ENCODE data around the gene PHF5A. TPM values are rescaled to one million over a fixed set of nuclear protein-coding genes. Genes with fewer than 3 reads are reported as not detected.
A peak's percentile ranks its signal among the peaks of the same experiment; 100 is the strongest.

The PHF5A gene
- total RNA-seq, 1 donor from 2014 or later = 74.3 TPM

DNA sequence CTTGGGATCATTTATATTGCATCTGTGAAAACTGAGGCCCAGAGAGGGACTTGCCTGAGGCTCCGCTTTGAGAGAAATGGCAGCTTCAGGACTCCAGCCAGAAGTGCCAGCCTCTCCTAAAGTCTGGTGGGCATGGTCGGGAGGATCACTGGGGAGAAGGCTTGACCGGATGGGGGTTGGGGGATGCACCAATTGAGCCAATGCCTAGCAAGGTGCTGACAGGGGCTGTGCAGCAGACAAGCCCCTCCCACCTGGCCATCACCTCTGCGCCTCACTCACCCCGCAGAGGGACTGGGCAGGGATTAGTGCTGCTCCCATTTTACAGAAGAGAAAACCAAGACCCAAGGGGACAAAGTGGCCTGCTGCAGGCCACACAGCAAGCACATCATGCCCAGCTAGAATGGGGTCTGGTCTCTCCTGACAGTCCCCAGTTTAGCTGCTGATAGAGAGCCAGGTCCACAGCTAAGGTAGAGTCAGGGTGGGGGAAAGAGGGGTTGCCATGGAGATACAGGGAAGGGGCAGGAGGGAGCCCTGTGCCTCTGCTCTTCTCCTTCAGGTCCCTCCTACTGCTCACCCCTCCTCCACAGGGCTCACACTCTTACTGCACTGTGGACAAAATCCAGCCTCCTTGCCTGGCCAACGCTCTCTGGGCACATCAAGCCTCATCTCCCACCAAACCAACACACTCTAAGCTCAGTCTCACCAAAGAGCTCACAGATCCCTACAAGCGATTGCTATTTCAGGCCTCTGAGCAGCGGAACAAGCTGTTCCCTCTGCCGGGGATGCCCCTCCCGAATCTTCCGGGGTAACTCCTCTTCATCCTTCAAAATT is 57.3 kb downstream of the PHF5A start:
- Mint-ChIP-seq H3K4me1 (ENCODE audit: low read depth) (peaks cover 21% of the 10 kb centered on the region), H3K27ac (peak overlapping the region; percentile 70), H3K36me3 (ENCODE audit: low read depth) (peaks cover 4% of the 10 kb centered on the region), H3K27me3 (ENCODE audit: low read depth) (no peaks in the 10 kb centered on the region), H3K9me3 (no peaks in the 10 kb centered on the region), H3K4me3 (ENCODE audit: low read depth) (no peak overlapping the region)
- intact Hi-C loops (cut with micrococcal nuclease) = no loop called here
- DNase-seq (ENCODE audit: low spot score) = no peak

DNA sequence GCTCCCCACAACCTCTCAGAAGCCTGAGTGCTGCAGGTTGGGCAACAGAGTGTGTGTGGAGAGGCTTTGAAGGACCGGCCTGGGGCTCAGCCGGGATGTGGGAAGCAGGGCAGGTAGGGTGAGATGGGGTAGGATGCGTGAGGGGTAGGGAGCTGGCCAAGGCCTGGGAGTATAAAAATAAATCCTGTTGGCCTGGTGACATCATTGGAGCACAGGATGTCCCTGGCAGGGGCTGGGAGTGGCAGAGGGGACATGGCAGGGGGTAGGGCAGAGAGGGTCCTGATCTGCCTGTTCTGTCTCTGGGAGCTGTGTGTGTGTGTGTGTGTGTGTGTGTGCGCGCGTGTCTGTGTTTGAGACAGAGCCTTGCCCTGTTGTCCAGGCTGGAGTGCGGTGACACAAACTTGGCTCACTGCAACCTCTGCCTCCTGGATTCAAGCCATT is 58.2 kb downstream of the PHF5A start:
- H3K4me1 Mint-ChIP-seq (ENCODE audit: low read depth) = peaks cover 21% of the 10 kb centered on the region
- intact Hi-C loops (cut with micrococcal nuclease) = no loop called here
- H3K9me3 Mint-ChIP-seq = no peaks in the 10 kb centered on the region
- DNase-seq (ENCODE audit: low spot score) = no peak
- H3K27ac Mint-ChIP-seq = no peak overlapping the region
- no peaks in the 10 kb centered on the region for H3K36me3 Mint-ChIP-seq (ENCODE audit: low read depth)
- no peak overlapping the region for H3K4me3 Mint-ChIP-seq (ENCODE audit: low read depth)
- H3K27me3 Mint-ChIP-seq (ENCODE audit: low read depth) = no peaks in the 10 kb centered on the region

Other genes with a start within 250 kb of the PHF5A start
- 0.11 and 0.62 TPM in 2 replicates for gene CHADL, start 227.8 kb downstream of the PHF5A start, total RNA-seq
- gene RANGAP1, start 182.5 kb downstream of the PHF5A start, total RNA-seq = 189 and 192 TPM in 2 replicates
- 64.7 and 66.0 TPM in 2 replicates for gene ZC3H7B, start 167.2 kb downstream of the PHF5A start, total RNA-seq
- gene TEF, start 86.8 kb downstream of the PHF5A start, total RNA-seq = 1.7 and 1.9 TPM in 2 replicates
- gene TOB2, start 21.9 kb downstream of the PHF5A start, total RNA-seq = 41.2 and 44.2 TPM in 2 replicates
- gene ACO2, start 425 bp upstream of the PHF5A start, total RNA-seq = 94.1 and 96.1 TPM in 2 replicates
- gene POLR3H, start 75.8 kb upstream of the PHF5A start, total RNA-seq = 28.6 and 33.2 TPM in 2 replicates
- gene CSDC2, start 92.3 kb upstream of the PHF5A start, total RNA-seq = not detected in 2 replicates
- gene PMM1, start 121.1 kb upstream of the PHF5A start, total RNA-seq = 23.4 and 25.8 TPM in 2 replicates
- 57.3 and 58.5 TPM in 2 replicates for gene DESI1, start 152.4 kb upstream of the PHF5A start, total RNA-seq
- 420 and 421 TPM in 2 replicates for gene XRCC6, start 152.6 kb upstream of the PHF5A start, total RNA-seq
- gene SNU13, start 220.2 kb upstream of the PHF5A start, total RNA-seq = 270 and 284 TPM in 2 replicates
- gene MEI1, start 230.8 kb upstream of the PHF5A start, total RNA-seq = 24.6 and 26.1 TPM in 2 replicates